Pons (tissue), 1 donor: ENCODE data around the gene BAAT.
"Not testable (repeated sequence)": the region's sequence is repeated elsewhere in the genome, so short reads cannot be mapped to it uniquely, and the experiment has no call there.

Source experiments
- DNase-seq: peaks from one replicate; pipeline ENCODE4 v3.0.0-alpha.2; 2016; ENCODE audit warnings: low spot score

BAAT gene

GRCh38 chr9:101360647-101361046 lies 24.2 kb downstream of the BAAT start:
- DNase-seq, result no peak

GRCh38 chr9:101359679-101360078 lies 25.1 kb downstream of the BAAT start:
- no peak for DNase-seq

GRCh38 chr9:101356619-101357018 lies 28.2 kb downstream of the BAAT start:
- no peak for DNase-seq

GRCh38 chr9:101354765-101355708 lies 29.8 kb downstream of the BAAT start:
- no peak for DNase-seq

GRCh38 chr9:101354143-101354764 lies 30.6 kb downstream of the BAAT start:
- no peak for DNase-seq

GRCh38 chr9:101353683-101354082 lies 31.1 kb downstream of the BAAT start:
- DNase-seq, result no peak

GRCh38 chr9:101352892-101353463 lies 31.8 kb downstream of the BAAT start:
- DNase-seq, result no peak

GRCh38 chr9:101350285-101350684 lies 34.5 kb downstream of the BAAT start:
- DNase-seq, result no peak

GRCh38 chr9:101342595-101342994 lies 42.2 kb downstream of the BAAT start:
- no peak for DNase-seq

GRCh38 chr9:101341958-101342357 lies 42.8 kb downstream of the BAAT start:
- no peak for DNase-seq

GRCh38 chr9:101337237-101337636 lies 47.6 kb downstream of the BAAT start:
- no peak for DNase-seq

- DNase-seq, result no peak
Measured at GRCh38 chr9:101336091-101336490, 48.7 kb downstream of the BAAT start.

- DNase-seq, result no peak
Measured at GRCh38 chr9:101333926-101334702, 50.7 kb downstream of the BAAT start.

- no peak for DNase-seq
Measured at GRCh38 chr9:101333490-101333889, 51.3 kb downstream of the BAAT start.

GRCh38 chr9:101332362-101332761 lies 52.4 kb downstream of the BAAT start:
- no peak for DNase-seq

- DNase-seq, result not testable (repeated sequence)
Measured at GRCh38 chr9:101327422-101327909, 57.3 kb downstream of the BAAT start.

- no peak for DNase-seq
Measured at GRCh38 chr9:101326501-101326900, 58.3 kb downstream of the BAAT start.

- DNase-seq, result no peak
Measured at GRCh38 chr9:101326035-101326434, 58.8 kb downstream of the BAAT start.

GRCh38 chr9:101325053-101325452 lies 59.8 kb downstream of the BAAT start:
- no peak for DNase-seq

GRCh38 chr9:101324245-101324804 lies 60.5 kb downstream of the BAAT start:
- no peak for DNase-seq

GRCh38 chr9:101323129-101323528 lies 61.7 kb downstream of the BAAT start:
- DNase-seq, result no peak

GRCh38 chr9:101317735-101318134 lies 67.1 kb downstream of the BAAT start:
- no peak for DNase-seq
